Measurements from ENCODE around the gene PARD3B. TPM values are rescaled to one million over a fixed set of nuclear protein-coding genes. Genes with fewer than 3 reads are reported as not detected.
"Not testable (repeated sequence)": the region's sequence is repeated elsewhere in the genome, so short reads cannot be mapped to it uniquely, and the experiment has no call there.

The PARD3B gene
- total RNA-seq, 1 experiment from 2014 or later, result 3.9 TPM

DNA sequence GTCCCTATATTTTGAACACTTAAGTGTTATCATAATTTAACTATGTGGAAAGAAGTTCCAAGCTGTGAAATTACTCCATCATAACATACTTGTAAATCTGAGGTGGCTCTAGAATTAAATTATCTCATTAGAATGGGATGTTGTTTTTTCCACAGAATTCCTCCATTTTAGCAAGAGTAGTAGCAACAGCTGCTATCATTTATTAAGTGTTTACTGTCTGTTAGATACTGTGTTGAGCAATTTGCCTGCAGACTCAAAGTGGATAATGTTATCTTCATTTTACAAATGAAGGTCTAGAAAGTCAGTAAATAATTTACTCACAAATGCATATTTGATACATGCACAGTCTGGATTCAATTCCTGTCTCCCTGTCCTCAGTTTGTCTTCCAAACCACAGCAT is 632.3 kb downstream of the PARD3B start:
- no peak for DNase-seq (ENCODE audit: low spot score)

- no peak for DNase-seq (ENCODE audit: low spot score)
Observed at GRCh38 chr2:205180730-205181129, 635.5 kb downstream of the PARD3B start.

DNA sequence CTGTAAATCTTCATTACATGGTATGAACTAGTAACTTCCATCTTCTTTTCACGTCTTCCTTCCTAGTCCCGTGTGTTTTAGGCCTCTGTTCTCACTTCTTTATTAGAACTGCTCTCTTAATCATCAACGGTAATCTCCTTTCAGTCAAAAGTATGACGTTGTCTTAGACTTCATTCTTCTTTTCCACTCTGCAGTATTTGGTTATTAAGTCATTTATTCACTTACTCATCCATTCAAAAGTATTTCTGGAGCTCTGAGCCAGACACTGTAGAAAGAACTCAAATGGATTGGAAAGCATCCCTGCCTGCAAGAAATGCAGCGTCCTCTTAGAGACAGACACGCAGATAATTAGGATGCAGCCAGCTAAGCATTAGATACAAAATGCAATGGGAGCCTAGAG is 642.5 kb downstream of the PARD3B start:
- DNase-seq (ENCODE audit: low spot score), result no peak

GRCh38 chr2:205188239-205189138 is 643.2 kb downstream of the PARD3B start:
- DNase-seq (ENCODE audit: low spot score), result no peak

GRCh38 chr2:205189301-205189700 is 644.0 kb downstream of the PARD3B start:
- DNase-seq (ENCODE audit: low spot score), result no peak

DNA sequence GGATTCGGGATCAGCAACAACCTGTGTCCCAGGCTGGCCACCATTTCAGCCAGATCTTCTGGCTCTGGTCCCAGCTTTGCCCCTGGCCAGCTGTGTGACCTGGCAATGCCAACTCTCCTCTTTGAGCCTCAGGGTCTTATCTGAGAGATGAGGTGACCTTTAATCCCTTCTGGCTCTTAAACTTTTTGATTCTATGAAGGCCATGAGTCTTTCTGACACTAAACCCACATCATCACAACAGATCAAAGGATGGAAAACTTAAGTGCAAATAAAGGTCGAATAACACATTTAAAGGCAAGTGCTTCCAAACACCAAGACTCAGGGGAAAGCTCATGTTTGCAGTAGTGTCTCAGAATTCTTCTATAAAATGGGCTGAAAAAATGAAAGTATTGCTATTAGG is 645.3 kb downstream of the PARD3B start:
- DNase-seq (ENCODE audit: low spot score), result no peak

GRCh38 chr2:205193125-205193835 is 648.0 kb downstream of the PARD3B start:
- no peak for DNase-seq (ENCODE audit: low spot score)

GRCh38 chr2:205193836-205194228 is 648.6 kb downstream of the PARD3B start:
- DNase-seq (ENCODE audit: low spot score), result no peak

- DNase-seq (ENCODE audit: low spot score), result no peak
Observed at GRCh38 chr2:205197468-205198139, 652.3 kb downstream of the PARD3B start.

DNA sequence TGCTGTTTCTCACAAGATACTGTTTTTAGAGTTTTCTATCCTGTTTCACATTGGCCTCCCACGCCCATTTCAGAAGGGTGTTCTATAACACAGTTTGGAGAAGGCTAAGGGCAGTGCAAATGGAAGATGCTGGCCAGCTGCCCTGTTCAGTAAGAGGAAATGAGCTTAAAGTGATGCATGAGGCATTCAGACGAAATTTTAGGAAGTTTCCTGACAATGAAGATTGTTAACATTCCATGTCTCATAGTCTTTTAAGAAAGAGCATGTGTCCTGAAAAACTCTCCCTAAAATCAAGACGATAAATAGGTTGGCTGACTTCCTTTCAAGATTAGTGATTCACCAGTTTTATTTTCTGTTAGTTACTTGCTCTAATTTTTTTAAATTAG is 652.9 kb downstream of the PARD3B start:
- no peak for DNase-seq (ENCODE audit: low spot score)

DNA sequence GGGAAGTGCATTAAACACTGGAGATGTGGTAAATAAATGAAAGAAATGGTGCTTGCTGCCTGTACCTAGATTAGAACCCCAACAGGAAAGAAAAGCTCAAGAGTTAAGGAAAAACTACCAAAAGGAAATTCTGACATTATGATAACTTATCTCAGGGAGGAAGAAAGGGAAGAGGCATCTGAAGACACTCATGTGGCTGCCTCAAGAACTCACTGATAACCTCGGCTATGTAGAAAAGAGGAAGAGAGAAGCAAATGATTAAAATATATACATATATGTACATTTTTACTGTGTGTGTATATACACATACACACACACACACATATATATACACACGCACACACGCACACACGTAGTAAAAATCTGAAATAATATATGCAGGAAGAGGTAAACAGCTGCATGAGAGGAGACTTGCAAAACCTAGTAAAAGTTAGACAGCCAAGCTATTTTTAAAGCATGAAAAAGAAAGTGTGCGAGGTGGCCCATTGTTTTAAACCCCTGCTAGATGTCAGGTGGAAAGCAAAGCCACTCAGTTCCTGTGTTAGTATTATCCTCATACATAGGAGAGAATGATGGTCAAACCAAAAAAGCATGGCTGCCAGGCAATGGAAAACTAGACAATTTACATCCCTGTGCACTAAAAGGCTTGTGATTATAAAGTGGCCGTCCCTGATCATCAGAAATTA is 654.0 kb downstream of the PARD3B start:
- no peak for DNase-seq (ENCODE audit: low spot score)

DNA sequence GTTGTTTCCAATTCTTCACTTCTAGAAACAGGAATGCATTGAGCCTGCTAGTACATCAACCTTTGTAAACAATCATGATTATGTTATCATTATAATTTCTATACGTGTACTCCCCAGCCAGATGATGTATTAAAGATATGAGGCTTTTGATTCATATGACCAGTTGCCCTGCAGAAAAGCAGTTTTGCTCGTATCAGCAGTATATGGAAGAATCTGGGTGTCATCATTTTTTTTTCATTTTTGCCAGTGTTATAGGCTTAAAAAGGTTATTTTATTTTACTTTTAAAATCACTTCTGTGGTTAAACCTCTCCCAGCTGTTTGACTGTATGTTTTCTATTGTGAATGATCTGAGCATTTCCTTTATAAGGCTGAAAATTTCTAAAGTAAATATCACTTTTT is 665.2 kb downstream of the PARD3B start:
- no peak for DNase-seq (ENCODE audit: low spot score)

- no peak for DNase-seq (ENCODE audit: low spot score)
Observed at GRCh38 chr2:205212357-205212756, 667.1 kb downstream of the PARD3B start.

DNA sequence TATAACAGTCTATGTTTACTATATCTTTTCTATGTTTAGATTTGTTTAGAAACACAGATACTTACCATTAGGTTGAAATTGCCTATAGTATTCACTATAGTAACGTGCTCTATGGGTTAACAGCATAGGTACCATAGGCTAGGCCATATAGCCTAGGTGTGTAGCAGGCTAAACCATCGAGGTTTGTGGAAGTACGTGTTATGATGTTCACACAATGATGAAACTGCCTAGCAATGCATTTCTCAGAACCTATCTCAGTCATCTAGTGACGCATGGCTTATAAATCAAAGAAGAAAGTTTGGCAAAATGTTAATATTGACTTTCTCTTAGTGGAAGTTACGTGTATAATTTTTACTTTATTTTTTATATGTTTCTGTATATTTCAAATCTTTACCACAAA is 670.8 kb downstream of the PARD3B start:
- DNase-seq (ENCODE audit: low spot score), result no peak

DNA sequence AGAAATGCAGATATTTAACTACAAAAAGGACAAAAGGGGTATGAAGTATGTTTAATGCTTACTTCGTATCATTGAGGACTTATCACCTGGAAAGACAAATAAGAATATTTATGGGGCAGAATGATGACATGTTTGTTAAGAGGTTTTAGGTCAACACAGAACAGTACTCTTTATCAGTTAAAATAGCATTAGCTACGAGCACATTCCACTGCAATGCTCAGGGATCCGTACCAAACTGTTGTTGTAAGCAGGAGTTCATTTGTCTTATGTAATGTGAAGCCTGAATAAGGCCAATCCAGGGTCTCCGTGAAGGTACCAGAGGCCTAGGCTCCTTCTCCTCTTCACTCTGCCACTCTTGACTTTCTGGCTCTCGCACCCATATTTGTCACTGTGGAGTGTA is 671.3 kb downstream of the PARD3B start:
- no peak for DNase-seq (ENCODE audit: low spot score)

- DNase-seq (ENCODE audit: low spot score), result no peak
Observed at GRCh38 chr2:205217004-205217403, 671.7 kb downstream of the PARD3B start.

- no peak for DNase-seq (ENCODE audit: low spot score)
Observed at GRCh38 chr2:205218056-205218455, 672.8 kb downstream of the PARD3B start.

DNA sequence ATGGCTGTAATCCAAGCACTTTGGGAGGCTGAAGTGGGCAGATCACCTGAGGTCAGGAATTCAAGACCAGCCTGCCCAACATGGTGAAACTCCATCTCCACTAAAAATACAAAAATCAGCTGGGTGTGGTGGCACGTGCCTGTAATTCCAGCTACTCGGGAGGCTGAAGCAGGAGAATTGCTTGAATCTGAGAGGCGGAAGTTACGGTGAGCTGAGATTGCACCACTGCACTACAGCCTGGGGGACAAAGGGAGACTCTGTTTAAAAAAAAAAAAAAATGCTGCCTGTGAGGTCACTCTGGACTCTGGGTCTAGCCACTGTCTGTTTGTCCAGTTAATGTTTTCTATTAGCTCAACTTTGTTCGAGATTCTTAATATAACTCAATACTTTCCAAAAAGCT is 673.5 kb downstream of the PARD3B start:
- DNase-seq (ENCODE audit: low spot score), result not testable (repeated sequence)

GRCh38 chr2:205220559-205220958 is 675.3 kb downstream of the PARD3B start:
- DNase-seq (ENCODE audit: low spot score), result no peak

DNA sequence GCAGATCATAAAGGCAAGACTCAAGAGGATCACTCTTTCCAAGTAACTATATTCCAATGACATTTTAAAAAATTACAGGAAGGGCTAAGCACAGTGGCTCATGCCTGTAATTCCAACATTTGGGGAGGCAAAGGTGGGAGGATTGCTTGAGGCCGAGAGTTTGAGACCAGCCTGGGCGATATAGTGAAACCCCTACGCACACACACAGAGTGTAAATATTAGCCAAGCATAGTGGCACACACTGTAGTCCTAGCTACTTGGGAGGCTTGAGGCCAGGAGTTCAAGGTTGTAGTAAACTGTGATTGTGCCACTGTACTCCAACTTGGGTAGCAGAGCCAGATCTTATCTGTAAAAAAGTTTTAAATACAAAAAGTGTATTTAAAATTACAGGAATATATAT is 686.8 kb downstream of the PARD3B start:
- DNase-seq (ENCODE audit: low spot score), result no peak

GRCh38 chr2:205235434-205235833 is 690.2 kb downstream of the PARD3B start:
- no peak for DNase-seq (ENCODE audit: low spot score)

- DNase-seq (ENCODE audit: low spot score), result no peak
Observed at GRCh38 chr2:205237524-205237923, 692.2 kb downstream of the PARD3B start.
